GM19099 (cell line): ENCODE measurements around the gene GAS2L2.

Experiments
- POLR2A ChIP-seq: IDR thresholded peaks from 3 replicates; pipeline ENCODE4 v1.6.1; 2011; ENCODE audit warnings: low read depth; ENCODE audit not compliant: insufficient read length; ENCODE audit errors: extremely low read depth

GAS2L2 gene

DNA sequence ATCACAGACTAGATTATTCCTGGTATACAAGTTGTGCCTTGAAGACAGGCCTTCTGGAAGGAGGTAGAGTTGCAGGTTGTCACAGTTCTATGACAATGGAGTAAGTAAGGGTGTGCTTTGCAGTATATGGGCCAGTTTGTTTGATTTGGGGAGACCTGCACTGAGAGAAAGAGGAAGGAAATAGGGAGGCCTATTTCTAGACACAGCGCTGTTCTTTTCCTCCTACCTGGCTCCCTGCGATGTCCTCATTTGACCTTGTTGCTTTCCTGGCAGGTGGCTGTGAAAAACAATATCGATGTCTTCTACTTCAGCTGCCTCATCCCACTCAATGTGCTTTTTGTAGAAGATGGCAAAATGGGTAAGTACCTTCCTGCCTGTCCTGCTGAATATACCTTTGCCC, 44.1 kb downstream of the GAS2L2 start:
- TF ChIP-seq POLR2A, result no peak

DNA sequence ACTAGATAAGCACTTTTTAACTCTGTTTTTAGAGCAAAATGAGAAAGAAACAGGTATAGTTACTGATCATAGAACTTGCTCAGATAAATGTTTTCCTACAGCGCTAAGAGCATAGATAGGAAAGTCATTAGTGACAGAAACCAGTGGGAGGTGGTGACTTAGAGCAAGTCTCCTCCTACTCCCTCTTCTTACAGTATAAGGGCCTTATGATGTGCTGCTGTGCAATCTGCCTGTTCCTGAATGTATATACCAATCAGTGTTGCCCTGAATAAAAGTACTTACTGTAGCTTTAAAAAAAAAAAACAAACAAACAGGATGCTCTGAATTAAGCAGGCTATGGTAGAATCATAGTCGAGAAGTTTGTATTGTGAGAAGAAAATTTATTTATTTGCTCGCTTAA, 44.9 kb downstream of the GAS2L2 start:
- no peak for TF ChIP-seq POLR2A

DNA sequence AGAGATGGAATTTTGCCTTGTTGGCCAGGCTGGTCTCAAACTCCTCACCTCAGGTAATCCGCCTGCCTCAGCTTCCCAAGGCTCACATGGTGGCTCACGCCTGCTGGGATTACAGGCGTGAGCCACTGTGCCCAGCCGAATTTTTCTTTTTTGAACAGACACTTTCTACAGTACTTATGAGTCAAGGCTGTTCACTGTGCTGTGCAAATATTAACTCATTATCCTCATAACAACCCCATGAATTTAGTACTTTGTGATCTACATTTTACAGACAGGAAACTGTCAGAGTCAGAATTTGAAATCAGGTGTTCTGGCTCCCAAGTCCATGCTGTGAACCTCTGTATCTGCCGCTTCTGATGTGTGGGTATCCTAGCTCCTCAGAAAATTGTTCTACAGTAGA, 47.3 kb downstream of the GAS2L2 start:
- no peak for TF ChIP-seq POLR2A

DNA sequence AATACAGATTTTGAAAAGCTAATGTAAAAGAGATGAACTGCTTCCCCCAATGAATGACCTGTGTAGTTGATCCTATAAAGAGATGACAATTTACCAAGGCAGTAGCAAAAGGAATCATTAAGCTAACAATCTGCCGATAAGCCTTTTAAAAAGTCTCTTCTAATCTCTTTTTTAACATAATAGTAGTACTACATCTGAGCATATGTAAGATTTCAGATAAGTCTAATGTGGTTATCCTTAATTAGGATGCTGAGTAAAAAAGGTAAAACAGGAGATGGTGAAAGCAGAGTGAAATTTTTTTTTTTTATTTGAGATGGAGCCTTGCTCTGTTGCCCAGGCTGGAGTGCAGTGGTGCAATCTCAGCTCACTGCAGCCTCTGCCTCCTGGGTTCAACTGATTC, 47.8 kb downstream of the GAS2L2 start:
- TF ChIP-seq POLR2A, result no peak

DNA sequence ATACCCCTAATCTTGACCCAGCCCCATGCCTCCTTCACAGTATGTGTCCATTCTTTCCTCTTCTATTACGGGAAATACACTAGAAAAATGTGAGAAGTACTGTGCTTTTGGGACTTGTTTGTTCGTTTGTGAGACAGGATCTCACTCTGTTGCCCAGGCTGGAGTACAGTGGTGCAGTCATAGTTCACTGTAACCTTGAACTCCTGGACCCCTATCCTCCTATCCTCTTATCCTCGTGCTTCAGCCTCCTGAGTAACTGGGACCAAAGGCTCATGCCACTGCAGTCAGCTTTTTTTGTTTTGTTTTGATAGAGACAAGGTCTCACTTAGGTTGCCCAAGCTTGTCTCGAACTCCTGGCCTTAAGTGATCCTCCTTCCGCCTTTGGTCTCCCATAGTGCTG, 51.5 kb downstream of the GAS2L2 start:
- TF ChIP-seq POLR2A, result no peak

DNA sequence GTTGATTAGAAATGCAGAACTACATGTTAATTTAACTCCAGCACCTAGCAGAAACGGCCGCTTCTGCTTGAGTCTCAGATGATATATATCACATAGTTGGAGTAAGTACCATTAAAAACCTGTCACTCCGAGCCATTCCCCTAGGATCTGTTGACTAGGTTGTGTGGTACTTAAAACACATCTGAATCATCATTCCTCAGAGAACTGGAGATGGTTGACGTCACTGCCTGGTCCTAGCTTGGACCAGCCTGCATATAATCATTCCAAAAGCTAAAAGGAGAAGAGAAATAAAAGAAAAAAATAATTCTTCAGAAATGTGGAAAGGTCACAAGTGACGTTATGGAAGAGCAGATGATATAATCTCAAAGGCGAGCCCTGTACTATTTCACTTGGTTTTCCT, 52.9 kb downstream of the GAS2L2 start:
- no peak for TF ChIP-seq POLR2A

DNA sequence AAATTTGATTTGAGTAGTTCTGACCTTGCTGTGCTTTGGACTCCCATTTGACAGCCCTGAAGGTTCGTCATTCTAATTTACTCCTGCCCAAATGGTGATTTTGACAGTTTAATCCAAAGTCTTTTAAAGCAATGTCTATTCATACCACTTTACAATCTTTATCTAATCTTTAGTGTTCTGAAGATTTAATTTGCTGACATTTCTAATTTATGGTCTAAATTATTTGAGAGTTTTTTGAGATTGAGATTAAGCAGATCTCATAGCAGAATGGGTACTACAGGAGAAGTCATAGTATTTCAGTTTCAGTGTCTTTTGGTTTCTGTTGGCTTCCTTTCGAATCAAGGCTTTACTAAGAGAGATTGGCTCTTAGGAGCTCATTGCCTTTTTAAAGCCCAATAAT, 54.2 kb downstream of the GAS2L2 start:
- no peak for TF ChIP-seq POLR2A

DNA sequence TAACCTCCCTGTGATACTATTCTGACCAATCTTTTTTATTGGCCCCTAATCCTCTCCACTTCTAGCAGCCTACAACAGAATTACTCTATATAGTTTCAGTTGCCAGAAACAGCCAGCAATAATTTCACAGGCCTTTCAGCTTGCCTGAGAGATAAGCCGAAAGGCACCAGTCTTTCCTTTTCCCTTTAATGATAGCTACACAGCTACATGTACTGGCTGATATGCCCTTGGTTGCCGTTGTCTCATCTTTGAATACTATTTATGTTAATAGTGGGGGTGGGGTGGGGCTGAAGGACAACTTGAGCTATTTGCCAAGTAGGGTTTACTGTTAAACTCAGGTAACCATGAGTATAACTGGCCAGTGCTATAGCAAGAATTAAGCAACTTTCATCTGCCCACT, 57.4 kb downstream of the GAS2L2 start:
- TF ChIP-seq POLR2A, result no peak

DNA sequence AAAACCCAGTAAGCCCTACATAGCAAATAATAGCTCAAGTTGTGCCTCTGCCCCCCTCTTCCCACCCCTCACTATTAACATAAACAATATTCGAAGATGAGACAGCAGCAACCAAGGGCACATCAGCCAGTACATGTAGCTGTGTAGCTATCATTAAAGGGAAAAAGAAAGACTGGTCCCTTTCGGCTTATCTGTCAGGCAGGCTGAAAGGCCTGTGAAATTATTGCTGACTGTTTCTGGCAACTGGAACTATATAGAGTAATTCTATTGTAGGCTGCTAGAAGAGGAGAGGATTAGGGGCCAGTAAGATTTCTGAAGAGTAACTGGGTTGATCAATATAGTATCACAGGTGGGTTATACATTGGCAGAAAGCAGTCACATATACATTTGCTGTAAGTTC, 58.1 kb downstream of the GAS2L2 start:
- no peak for TF ChIP-seq POLR2A
